HL-60 (cell line): ENCODE measurements around the gene SLC24A3.

Source experiments
- CTCF ChIP-seq: IDR thresholded peaks from one replicate; pipeline ENCODE4 v1.5.1; 2011; ENCODE audit warnings: low read length, control low read depth, inconsistent platforms; ENCODE audit not compliant: insufficient read depth
- POLR2AphosphoS5 ChIP-seq: IDR thresholded peaks from 2 replicates; pipeline ENCODE4 v1.6.1; 2012; ENCODE audit warnings: low read depth
- REST ChIP-seq: IDR thresholded peaks from 2 replicates; pipeline ENCODE4 v1.6.1; 2012; ENCODE audit warnings: low read depth; ENCODE audit not compliant: insufficient replicate concordance

GRCh38 chr20:19231359-19232035 is 19.1 kb downstream of the SLC24A3 start:
- TF ChIP-seq POLR2AphosphoS5 (no peak), REST (no peak), CTCF (no peak)
